HEK293T (cell line): Measurements from ENCODE around the gene TLE4.

Experiments
- ARNT ChIP-seq: fragments of 450-650 bp; IDR thresholded peaks from 2 replicates; pipeline ENCODE4 v1.6.1; 2017; ENCODE audit warnings: mild to moderate bottlenecking
- BHLHE40 ChIP-seq: fragments of 450-650 bp; IDR thresholded peaks from 2 replicates; pipeline ENCODE4 v1.6.1; 2016; ENCODE audit warnings: mild to moderate bottlenecking, moderate library complexity, borderline replicate concordance
- FOXK2 ChIP-seq: fragments of 450-650 bp; IDR thresholded peaks from 2 replicates; pipeline ENCODE4 v1.6.1; 2016; ENCODE audit warnings: mild to moderate bottlenecking
- FOXM1 ChIP-seq: fragments of 450-650 bp; IDR thresholded peaks from 2 replicates; pipeline ENCODE4 v1.6.1; 2017; ENCODE audit warnings: mild to moderate bottlenecking, borderline replicate concordance
- HDGF ChIP-seq: fragments of 450-650 bp; IDR thresholded peaks from 2 replicates; pipeline ENCODE4 v1.6.1; 2017; ENCODE audit warnings: antibody characterized with exemption, borderline replicate concordance
- L3MBTL2 ChIP-seq: fragments of 450-650 bp; conservative IDR thresholded peaks from 2 replicates; pipeline ENCODE4 v1.6.1; 2016; ENCODE audit warnings: mild to moderate bottlenecking
- NFRKB ChIP-seq: fragments of 450-650 bp; IDR thresholded peaks from 2 replicates; pipeline ENCODE4 v1.6.1; 2016; ENCODE audit warnings: mild to moderate bottlenecking, moderate library complexity
- SP1 ChIP-seq: fragments of 450-650 bp; IDR thresholded peaks from 2 replicates; pipeline ENCODE4 v1.6.1; 2017
- SUZ12 ChIP-seq: fragments of 450-650 bp; IDR thresholded peaks from 2 replicates; pipeline ENCODE4 v1.6.1; 2016; ENCODE audit warnings: mild to moderate bottlenecking
- ZNF384 ChIP-seq: fragments of 450-650 bp; IDR thresholded peaks from 2 replicates; pipeline ENCODE4 v1.6.1; 2016

- TF ChIP-seq SUZ12: no peak
- TF ChIP-seq NFRKB: no peak
- TF ChIP-seq ZNF384: no peak
- TF ChIP-seq L3MBTL2: no peak
- TF ChIP-seq FOXK2: no peak
- no peak for TF ChIP-seq BHLHE40
- no peak for TF ChIP-seq FOXM1
- TF ChIP-seq SP1: no peak
- TF ChIP-seq HDGF: no peak
- no peak for TF ChIP-seq ARNT
Measured at GRCh38 chr9:79668956-79669355, 97.2 kb downstream of the TLE4 start.
